T47D (cell line): ENCODE measurements around the gene NMUR1.

Experiments used
- DNase-seq, 2 experiments: peaks; one replicate each; pipeline versions ENCODE4 v3.0.0 to v3.0.0-alpha.2; 2011 to 2012; ENCODE audit warnings: low read depth in 1 of 2, low spot score in 1 of 2
- JUND ChIP-seq: IDR thresholded peaks from 2 replicates; pipeline ENCODE4 v1.6.1; 2012; ENCODE audit warnings: low read depth
- in situ Hi-C: cut with HindIII; loops from 2 replicates; pipeline ENCODE4 v1.10.0; 2016; ENCODE audit warnings: low sequenced_read_pairs, low pct_unique_long_range_greater_than_20kb

Gene NMUR1

GRCh38 chr2:231528636-231529030 is 1.6 kb downstream of the NMUR1 start:
- no peak for DNase-seq
- in situ Hi-C loops = no loop called here
- TF ChIP-seq JUND = no peak

DNA sequence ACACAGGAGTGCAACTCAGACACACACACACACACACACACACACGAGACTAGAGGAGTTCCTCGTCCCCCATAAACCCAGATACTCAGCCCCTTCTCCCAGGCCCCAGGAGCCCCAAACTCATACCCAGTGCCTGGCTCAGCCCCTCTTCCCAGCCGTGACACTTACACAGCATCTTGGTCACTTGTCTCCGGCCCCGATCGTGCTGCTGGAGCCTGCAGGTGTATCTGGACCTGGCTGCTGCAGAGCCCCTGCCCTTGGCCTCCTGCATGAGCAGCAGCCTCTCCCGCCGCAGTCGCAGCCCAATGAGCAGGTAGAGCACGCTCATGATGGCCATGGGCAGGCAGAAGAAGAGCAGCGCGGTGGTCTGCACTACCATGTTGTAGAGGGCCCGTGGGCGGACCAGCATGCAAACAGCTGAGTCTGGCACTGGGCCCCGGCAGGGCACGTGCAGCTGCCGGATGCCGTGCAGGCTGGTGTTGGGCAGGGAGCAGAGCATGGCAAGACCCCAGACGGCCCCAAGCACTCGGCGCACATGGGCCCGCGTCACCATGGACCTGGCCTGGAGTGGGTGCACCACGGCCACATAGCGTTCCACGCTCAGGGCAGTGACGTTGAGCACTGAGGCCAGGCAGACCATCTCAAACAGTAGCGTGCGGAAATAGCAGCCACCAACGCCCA is 2.1 kb downstream of the NMUR1 start:
- no peak for TF ChIP-seq JUND
- in situ Hi-C loops = no loop called here
- DNase-seq = no peak

GRCh38 chr2:231527091-231527395 is 3.2 kb downstream of the NMUR1 start:
- no peak for TF ChIP-seq JUND
- in situ Hi-C loops = no loop called here
- no peak for DNase-seq

DNA sequence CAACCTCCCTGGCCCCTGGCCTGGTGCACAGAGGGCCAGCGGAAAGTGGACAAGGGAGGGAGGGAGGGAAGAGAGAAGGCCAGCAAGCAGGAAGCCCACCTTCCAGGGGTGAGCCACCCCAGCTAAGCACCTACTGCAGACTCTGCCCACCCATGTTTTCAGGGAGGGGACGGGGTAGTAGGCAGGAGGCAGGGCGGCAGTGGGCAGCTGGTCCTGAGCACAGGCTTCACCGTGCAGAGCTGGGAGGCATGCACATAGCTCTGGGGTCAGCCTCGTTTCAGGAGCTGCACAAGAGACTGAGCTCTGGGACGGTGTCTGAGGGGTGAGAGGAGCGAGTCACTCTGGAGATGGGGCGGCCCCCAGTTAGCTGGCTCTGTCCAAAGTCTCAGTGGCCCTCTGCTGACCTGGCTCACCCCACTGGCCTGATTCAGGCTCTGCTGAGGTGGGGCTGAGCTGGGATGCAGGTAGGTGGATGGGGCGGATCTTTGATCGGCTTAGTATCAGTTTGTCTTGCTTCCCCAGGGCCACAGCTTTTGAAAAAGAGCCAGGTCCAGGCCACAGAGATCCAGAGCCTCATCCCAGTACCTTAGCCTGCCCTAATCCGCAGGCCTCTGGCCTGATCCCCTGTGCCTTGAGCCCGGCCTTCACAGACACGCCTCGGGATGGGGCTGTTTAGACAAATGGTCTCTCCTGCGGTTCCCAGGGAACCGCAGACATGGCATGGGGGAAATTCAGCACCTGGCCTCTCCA is 3.7 kb downstream of the NMUR1 start:
- in situ Hi-C loops = no loop called here
- TF ChIP-seq JUND = no peak
- DNase-seq = no peak

DNA sequence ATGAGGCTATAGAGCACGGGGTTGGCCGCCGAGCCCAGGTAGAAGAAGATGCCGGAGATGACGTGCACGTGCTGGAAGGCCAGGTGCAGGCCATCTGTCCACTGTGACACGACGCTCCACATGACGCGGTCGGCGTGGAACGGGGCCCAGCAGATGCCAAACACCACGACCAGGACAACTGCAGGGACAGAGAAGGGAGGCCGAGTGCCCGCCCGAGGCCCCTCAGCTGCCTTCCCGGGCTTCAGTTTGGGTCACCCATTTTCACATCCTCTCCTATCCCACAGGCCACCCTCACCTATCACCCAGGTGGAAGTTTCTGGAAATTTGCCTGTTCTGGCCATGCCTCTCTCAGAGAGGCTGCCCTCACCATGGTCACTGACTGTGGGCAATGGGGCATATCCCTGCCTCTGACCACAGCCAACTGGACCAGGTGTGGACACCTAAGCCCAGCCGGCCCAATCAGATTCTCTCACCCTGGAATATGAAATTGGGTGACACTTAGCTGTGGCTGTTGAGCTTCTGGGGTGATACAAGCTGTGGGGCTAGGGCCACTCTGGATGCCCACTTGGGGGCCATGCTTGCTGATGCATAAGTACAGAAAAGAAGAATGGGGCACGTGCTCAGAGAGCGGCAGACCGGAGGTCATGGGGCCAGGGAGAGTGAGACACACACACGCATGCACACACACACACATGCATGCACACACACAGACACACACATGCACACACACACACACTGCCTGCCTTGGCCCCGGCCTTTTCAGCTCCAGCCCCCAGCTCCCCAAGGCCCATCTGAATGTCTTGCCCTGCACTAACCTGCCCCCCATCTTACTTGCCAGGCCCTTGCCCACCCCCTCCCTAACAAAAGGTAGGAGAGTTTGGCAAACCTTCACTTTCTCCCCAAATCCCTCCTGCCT is 4.7 kb downstream of the NMUR1 start:
- in situ Hi-C loops = no loop called here
- DNase-seq = no peak
- no peak for TF ChIP-seq JUND

- DNase-seq = no peak
- in situ Hi-C loops = no loop called here
- TF ChIP-seq JUND = no peak
Observed at GRCh38 chr2:231524477-231525247, 5.6 kb downstream of the NMUR1 start.

DNA sequence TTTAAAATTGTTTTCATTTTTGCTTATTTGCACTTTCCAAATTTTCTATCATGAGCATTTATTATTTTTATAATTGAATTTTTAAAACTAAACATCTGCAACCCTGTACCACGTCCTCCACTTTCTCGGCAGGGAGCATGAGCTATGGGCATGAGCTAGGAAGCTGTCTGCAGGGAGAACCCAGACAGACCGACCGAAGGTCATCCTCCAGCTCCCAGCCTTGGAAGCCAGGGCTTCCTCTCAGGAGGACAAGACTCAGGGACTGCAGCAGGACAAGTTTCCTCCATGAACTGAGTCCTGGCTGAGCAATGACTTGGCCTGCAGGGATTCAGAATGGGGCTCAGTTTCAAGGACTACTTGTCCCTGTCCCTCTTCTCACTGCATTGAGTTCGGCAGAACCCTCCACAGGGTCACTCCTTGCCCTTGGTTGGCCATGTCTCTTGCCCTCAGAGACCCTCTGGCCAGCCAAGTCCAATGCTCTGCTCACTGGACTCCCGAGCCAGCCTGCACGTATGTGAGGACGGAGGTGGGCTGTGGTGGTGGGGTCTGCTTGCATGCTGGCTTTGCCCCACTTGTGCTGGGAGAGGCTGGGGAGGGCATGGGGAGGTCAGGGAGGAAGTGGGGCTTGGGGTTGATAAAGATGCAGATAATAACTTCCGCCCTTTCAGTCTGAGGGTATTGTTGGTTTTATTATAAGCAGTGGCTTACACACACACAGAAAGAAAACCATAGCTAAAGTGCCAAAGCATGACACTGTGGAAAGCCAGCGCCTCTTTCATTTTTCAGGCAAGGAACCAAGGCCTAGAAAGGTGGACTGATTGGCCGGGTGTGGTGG is 6.6 kb downstream of the NMUR1 start:
- TF ChIP-seq JUND = no peak
- in situ Hi-C loops = no loop called here
- no peak for DNase-seq

- no peak for TF ChIP-seq JUND
- in situ Hi-C loops = no loop called here
- no peak for DNase-seq
Observed at GRCh38 chr2:231522418-231523180, 7.6 kb downstream of the NMUR1 start.

GRCh38 chr2:231521443-231521842 is 8.8 kb downstream of the NMUR1 start:
- in situ Hi-C loops = no loop called here
- no peak for DNase-seq
- no peak for TF ChIP-seq JUND

GRCh38 chr2:231519975-231520555 is 10.2 kb downstream of the NMUR1 start:
- peak in 1 of 2 experiments; percentile 53 for DNase-seq
- TF ChIP-seq JUND = no peak
- in situ Hi-C loops = no loop called here

- TF ChIP-seq JUND = no peak
- in situ Hi-C loops = no loop called here
- no peak for DNase-seq
Observed at GRCh38 chr2:231518771-231519170, 11.5 kb downstream of the NMUR1 start.
